ENCODE measurements around the gene FXYD1.
"Not testable (repeated sequence)": the region's sequence is repeated elsewhere in the genome, so short reads cannot be mapped to it uniquely, and the experiment has no call there.

Gene FXYD1

GRCh38 chr19:35125270-35125717 lies 13.3 kb upstream of the FXYD1 start:
- DNase-seq (ENCODE audit: low spot score): no peak

DNA sequence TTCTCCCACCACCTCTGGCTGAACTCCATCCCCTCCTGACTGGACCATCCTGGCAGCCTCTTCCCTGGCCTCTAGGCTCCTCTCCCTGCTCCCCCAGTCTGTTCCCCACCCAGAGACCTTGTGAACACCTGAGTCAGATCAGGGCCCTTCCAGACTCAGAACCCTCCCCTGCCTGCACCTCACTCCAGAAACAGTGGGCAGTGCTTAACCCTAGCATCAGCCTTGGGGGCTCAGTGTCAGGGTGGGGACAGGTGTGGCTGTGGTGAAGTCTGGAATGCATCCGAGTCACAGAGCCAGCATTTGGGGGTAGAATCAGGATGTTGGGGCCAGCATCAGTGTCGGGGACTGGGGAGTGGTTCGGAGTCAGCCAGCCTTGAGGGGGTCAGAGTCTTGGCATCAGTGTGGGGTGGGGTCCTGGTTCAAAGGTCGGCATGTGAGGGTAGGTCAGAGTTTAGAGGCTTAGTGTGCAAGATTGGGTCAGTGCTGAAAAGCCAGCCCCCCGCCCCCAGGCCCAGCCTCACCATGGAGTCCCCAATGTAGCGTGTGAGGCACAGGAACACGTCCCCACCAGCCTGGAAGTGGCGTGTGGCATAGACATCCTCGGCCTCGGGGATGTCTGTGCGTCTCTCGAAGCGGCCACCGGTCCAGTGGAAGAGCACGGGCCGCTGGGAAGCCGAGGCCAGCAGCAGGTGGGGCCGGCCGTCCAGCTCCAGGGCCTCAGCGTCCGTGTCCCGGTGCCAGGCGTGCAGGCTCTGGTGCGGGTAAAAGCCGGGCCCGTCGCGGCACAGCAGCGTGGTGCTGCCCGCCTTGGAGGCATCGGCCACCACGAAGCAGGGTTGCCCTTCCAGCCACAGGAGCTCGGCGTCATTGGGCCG lies 12.6 kb upstream of the FXYD1 start:
- DNase-seq (ENCODE audit: low spot score): no peak

GRCh38 chr19:35126624-35126959 lies 12.0 kb upstream of the FXYD1 start:
- no peak for DNase-seq (ENCODE audit: low spot score)

GRCh38 chr19:35127871-35128270 lies 10.8 kb upstream of the FXYD1 start:
- DNase-seq (ENCODE audit: low spot score): no peak

GRCh38 chr19:35128398-35129057 lies 10.1 kb upstream of the FXYD1 start:
- no peak for DNase-seq (ENCODE audit: low spot score)

DNA sequence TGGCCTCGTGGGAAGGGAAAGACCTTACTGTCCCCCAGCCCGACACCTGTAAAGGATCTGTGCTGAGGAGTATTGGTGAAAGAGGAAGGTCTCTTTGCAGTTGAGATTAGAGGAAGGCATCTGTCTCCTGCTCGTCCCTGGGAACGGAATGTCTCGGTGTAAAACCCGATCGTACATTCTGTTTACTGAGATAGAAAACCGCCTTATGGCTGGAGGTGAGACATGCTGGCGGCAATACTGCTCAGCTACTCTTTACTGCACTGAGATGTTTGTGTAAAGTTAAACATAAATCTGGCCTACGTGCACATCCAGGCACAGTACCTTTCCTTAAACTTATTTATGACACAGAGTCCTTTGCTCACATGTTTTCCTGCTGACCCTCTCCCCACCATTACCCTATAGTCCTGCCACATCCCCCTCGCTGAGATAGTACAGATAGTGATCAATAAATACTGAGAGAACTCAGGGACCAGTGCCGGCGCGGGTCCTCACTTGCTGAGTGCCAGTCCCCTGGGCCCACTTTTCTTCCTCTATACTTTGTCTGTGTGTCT lies 8.8 kb upstream of the FXYD1 start:
- DNase-seq (ENCODE audit: low spot score): not testable (repeated sequence)

- no peak for DNase-seq (ENCODE audit: low spot score)
Measured at GRCh38 chr19:35130761-35131720, 7.6 kb upstream of the FXYD1 start.

- DNase-seq (ENCODE audit: low spot score): no peak
Measured at GRCh38 chr19:35132254-35132653, 6.4 kb upstream of the FXYD1 start.

DNA sequence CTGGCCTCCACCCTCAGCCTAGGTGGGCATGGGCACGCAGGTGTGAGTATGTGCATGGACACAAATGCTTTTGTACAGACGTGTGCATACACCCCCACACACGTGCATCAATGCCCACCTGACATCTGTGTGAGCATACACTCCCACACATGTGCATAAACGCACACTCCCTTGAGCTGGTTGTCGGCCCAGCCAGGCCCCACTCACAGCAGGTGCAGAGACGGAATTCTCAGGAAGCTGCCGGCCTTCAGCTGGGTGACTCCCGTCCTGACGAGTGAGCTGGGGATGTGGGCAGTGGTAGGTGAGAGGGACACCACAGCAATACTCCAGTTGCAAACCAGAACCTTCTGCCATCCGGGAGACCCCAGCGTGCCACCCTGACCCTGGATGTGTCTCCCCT lies 4.8 kb upstream of the FXYD1 start:
- no peak for DNase-seq (ENCODE audit: low spot score)

- DNase-seq (ENCODE audit: low spot score): peak; percentile 59
Measured at GRCh38 chr19:35134601-35135242, 3.9 kb upstream of the FXYD1 start, which contains the start of gene LGI4. TSS of gene LGI4 (minus strand) at chr19:35135059. CDS start at chr19:35134680, 379 bp downstream.

DNA sequence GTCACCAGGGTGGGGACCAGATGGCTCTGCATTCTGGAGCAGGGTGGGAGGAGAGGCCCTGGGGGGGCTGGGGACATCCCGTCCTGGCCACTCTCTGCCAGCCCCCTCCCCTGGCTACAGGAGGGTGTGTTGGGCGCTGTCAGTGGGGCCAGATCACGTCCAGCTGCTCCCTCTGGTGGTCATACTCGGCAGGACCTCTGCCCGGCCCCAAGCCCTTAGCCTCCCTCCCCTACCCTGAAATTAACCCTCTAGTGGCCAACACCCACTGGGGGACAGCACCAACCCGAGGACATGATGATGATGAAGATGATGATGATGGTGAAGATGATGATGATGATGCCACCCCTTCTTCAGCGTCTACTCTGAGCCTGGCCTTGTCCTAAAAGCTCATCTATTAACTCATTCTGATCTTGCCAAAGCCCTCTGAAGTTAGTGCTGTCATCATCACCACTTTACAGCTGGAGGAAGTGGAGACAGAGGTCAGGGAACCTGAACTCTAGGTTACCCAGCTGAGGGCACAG lies 3.2 kb upstream of the FXYD1 start:
- DNase-seq (ENCODE audit: low spot score): peak; percentile 96

DNA sequence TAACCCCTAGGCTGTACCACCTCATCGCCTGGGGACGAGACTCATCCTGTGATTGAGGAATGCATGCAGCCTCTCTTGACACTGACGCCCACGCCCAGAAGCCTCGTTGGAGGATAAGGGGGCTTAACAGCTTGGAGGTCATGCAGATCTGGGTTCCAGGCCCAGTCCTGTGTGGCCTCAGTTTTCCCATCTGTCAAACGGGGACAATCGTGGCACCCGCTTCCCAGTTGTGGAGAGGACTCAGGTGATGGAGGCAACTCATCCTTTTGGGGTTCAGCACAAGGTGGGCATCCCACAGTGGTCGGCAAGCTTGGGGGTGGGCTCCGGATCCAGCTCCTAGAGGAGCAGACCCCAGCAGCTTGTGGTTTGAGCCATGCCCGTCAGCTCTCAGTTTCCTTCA lies 2.4 kb upstream of the FXYD1 start:
- no peak for DNase-seq (ENCODE audit: low spot score)

- no peak for DNase-seq (ENCODE audit: low spot score)
Measured at GRCh38 chr19:35136977-35137702, 1.5 kb upstream of the FXYD1 start.

DNA sequence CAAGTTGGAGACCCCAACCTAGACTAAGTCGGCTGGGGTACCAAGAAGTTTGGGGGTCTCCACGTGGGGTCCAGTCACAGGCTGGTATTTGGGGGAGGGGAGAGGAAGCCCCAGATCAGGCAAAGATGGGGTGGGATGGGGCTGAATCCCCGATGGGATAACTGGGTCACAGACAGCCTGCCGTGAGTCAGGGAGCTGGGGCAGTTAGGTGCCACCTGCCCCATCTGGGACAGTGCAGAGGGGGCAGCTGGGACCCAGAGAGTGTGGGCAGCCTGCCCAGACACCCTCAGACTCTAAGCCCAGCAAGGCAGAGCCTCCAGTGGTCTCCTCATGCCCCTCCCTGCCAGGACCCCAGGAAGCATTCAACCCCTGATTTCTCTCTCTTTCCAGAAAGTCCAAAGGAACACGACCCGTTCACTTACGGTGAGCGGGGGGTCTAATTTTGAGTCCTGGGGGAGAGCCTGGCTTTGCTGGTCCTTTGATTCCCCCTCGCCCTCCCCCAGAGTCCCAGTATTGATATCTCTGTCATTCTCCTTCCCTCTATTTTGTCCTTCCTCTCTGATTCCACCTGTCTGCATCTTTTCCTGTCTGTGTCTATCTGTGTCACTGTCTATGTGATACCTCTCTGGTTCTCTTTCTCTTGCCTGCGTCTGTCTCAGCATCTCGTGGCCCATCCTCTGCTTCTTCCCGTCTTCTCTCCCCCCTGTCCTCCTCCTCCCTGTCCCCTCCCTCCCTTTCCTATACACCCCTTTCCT lies 1.8 kb downstream of the FXYD1 start:
- no peak for DNase-seq (ENCODE audit: low spot score)

DNA sequence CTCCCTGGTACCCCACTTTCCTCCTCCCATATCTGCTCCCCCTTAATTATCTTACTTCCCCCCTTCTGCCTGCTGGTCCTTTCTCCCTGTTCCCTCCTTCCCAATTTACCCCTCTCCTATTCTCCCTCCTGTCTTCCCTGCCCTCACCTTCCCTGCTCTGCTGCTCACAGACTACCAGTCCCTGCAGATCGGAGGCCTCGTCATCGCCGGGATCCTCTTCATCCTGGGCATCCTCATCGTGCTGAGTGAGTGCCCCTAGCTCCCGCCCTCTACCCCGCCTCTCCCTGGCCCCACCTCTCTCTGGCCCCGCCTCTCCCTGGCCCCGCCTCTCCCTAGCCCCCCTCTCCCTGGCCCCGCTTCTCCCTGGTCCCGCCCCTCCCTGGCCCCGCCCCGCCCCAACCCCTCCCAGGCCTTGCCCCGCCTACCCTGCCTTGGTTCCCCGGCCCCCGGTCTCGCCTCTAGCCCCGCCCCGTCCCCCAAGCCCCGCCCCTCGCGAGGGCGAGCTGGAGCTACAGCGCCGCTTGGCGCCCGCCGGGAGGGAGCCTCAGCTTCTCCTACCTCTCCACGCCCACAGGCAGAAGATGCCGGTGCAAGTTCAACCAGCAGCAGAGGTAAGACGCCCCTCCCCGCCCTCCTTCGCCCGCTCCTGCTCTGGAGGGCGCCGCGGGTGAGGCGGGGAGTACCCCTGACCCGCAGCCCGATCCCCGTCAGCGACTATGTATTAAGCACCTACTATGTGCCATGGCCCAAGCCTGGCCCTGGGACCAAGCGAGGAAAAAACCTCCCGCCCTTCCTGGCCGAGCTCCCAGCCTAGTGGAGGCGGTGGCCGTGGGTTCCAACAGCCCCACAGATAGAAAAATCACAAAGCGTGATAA lies 2.6 kb downstream of the FXYD1 start:
- peak; percentile 98 for DNase-seq (ENCODE audit: low spot score)

DNA sequence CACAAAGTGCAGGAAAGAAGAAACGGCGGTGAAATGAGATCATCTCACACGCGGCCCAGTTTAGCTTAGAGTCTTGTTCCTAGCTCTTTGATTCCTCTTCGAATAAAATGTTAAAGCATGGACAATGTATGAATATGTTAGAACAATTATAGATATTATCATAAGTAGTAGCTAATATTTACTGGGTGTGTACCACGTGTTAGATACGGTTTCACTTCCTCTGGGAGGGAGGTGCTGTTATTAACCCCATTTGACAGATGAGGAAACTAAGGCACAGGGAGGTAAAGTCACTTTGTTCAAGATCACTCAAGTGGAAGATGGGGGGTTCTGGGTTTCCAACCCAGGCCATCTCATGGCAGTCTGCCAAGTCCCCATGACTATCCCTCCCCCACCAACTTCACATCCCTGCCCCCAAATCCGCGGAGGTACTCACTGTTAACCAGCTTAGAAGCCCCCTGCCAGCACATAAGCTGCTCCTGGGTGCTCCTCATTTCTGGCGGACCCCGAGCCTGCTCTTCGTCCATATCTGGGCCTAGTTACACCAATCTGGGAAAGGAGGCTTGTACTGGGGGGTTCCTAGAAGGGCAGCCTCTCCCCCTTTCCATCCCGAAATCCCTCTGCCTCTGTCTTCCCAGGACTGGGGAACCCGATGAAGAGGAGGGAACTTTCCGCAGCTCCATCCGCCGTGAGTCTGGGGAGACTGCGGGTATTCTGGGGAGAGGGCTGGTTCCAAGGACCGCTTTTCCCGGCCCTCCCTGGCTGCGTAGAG lies 3.4 kb downstream of the FXYD1 start:
- no peak for DNase-seq (ENCODE audit: low spot score)

DNA sequence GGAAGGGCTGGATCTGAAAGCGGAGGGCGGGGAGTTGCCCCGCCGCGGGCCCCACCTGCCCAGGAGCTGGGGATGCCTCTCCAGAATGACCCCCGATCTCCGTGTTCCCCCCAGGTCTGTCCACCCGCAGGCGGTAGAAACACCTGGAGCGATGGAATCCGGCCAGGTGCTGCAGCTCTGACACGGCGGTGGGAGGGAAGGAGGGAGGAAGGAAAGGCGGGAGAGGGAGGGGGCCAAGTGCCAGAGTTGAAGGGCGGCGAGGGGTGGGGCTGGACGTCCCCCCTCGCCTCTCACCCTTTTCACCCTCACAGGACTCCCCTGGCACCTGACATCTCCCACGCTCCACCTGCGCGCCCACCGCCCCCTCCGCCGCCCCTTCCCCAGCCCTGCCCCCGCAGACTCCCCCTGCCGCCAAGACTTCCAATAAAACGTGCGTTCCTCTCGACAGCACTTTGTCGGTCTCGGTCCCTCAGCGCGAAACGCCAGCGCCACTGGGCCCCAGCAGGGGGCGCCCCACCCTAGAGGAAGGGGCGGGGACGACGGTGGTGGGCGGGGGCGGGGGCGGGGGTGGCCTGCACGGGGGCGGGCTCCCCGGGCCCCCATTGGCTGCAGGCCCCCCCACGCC lies 4.1 kb downstream of the FXYD1 start:
- DNase-seq (ENCODE audit: low spot score): peak; percentile 76
